ENCODE measurements around the gene USP37. TPM values are rescaled to one million over a fixed set of nuclear protein-coding genes. Genes with fewer than 3 reads are reported as not detected.

USP37 gene
- total and polyA plus RNA-seq, 2 of the 13 experiments (the other 11 are each of a cell fraction or from before 2014, with no cell fraction given): 6.5 to 30.6 TPM

- 0 out of 2 replicates have a peak, but pooled peaks have one; percentile 55 for TF ChIP-seq ZHX1 (CRISPR knock-in tag; IDR thresholded peaks at IDR 0.05; ENCODE audit: low read depth)
- TF ChIP-seq RFXAP (CRISPR knock-in tag; IDR thresholded peaks at IDR 0.05; ENCODE audit: borderline replicate concordance): peak; percentile 54; the same call in 1 of the 2 replicates
- TF ChIP-seq MXD4 (CRISPR knock-in tag; IDR thresholded peaks at IDR 0.05): peak; percentile 79
- 0 out of 2 replicates have a peak, but pooled peaks have one; percentile 43 for TF ChIP-seq ZNF333 (CRISPR knock-in tag; IDR thresholded peaks at IDR 0.05; ENCODE audit: borderline replicate concordance)
- TF ChIP-seq CEBPG (CRISPR knock-in tag; IDR thresholded peaks at IDR 0.05): peak; percentile 68
- TF ChIP-seq RBFOX2 (IDR thresholded peaks at IDR 0.05; ENCODE audit: low read depth, low read length): peak; percentile 66
- peak; percentile 47; the same call in 1 of the 2 replicates for TF ChIP-seq MLX (CRISPR knock-in tag; IDR thresholded peaks at IDR 0.05)
- TF ChIP-seq PITX1 (CRISPR knock-in tag; IDR thresholded peaks at IDR 0.05): peak; percentile 63
- TF ChIP-seq MIER3 (CRISPR knock-in tag; IDR thresholded peaks at IDR 0.05; ENCODE audit: borderline replicate concordance): peak; percentile 82; the same call in 1 of the 2 replicates
- peak; percentile 86 for TF ChIP-seq TGIF2 (CRISPR knock-in tag; IDR thresholded peaks at IDR 0.05)
- peak; percentile 87 for TF ChIP-seq MAX (IDR thresholded peaks at IDR 0.05)
- TF ChIP-seq ZNF557 (CRISPR knock-in tag; IDR thresholded peaks at IDR 0.05): peak; percentile 25; the same call in 1 of the 2 replicates
- no peak for TF ChIP-seq ZNF280D (CRISPR knock-in tag; IDR thresholded peaks at IDR 0.05)
- TF ChIP-seq ZNF878 (CRISPR knock-in tag; IDR thresholded peaks at IDR 0.05): peak; percentile 73; the same call in 1 of the 2 replicates
- TF ChIP-seq ZMYM4 (CRISPR knock-in tag; IDR thresholded peaks at IDR 0.05): peak; percentile 63; the same call in 1 of the 2 replicates
- TF ChIP-seq TEAD2 (CRISPR knock-in tag; IDR thresholded peaks at IDR 0.05): 0 out of 2 replicates have a peak, but pooled peaks have one; percentile 22
- 0 out of 2 replicates have a peak, but pooled peaks have one; percentile 43 for TF ChIP-seq MAZ (IDR thresholded peaks at IDR 0.05; ENCODE audit: borderline replicate concordance, low read depth, low read length)
- TF ChIP-seq MAZ (CRISPR knock-in tag; IDR thresholded peaks at IDR 0.05; ENCODE audit: low read depth): peak; percentile 87
- peak; percentile 36 for TF ChIP-seq IKZF4 (CRISPR knock-in tag; IDR thresholded peaks at IDR 0.05; ENCODE audit: borderline replicate concordance, low read depth, not compliant biosample characterization)
- no peak for TF ChIP-seq ZNF354B (CRISPR knock-in tag; IDR thresholded peaks at IDR 0.05)
- TF ChIP-seq ZFP90 (CRISPR knock-in tag; IDR thresholded peaks at IDR 0.05; ENCODE audit: borderline replicate concordance): 0 out of 2 replicates have a peak, but pooled peaks have one; percentile 7
Measured at GRCh38 chr2:218418717-218419458, 149.3 kb downstream of the USP37 start, which contains the start of gene VIL1 (continued).

Measured in HepG2 (cell line).